ENCODE results near the gene CDC16. TPM values are rescaled to one million over a fixed set of nuclear protein-coding genes. Genes with fewer than 3 reads are reported as not detected.

Gene CDC16
- total and polyA plus RNA-seq, 2 of the 13 experiments (the other 11 are each of a cell fraction or from before 2014, with no cell fraction given), result 24.2 to 60.9 TPM

DNA sequence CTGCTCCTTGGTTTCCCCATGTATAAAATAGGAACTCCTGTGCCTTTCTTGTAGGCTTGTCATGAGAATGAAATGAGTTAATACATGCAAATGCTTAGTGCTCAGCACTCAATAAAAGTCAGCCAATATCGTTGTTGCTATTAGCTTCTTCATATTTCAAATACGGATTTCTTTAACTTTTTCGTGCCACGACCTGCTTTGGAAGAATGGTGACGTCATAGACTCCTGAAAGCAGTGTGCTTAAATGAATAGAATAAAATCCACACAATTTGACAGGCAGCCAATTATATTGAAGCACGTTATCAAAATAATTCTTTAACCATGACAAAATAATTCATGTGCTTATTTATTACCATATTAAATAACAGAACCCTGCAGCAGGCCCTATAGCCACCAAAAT lies 26.6 kb upstream of the CDC16 start (continued):
- TF ChIP-seq, protein P1, sequence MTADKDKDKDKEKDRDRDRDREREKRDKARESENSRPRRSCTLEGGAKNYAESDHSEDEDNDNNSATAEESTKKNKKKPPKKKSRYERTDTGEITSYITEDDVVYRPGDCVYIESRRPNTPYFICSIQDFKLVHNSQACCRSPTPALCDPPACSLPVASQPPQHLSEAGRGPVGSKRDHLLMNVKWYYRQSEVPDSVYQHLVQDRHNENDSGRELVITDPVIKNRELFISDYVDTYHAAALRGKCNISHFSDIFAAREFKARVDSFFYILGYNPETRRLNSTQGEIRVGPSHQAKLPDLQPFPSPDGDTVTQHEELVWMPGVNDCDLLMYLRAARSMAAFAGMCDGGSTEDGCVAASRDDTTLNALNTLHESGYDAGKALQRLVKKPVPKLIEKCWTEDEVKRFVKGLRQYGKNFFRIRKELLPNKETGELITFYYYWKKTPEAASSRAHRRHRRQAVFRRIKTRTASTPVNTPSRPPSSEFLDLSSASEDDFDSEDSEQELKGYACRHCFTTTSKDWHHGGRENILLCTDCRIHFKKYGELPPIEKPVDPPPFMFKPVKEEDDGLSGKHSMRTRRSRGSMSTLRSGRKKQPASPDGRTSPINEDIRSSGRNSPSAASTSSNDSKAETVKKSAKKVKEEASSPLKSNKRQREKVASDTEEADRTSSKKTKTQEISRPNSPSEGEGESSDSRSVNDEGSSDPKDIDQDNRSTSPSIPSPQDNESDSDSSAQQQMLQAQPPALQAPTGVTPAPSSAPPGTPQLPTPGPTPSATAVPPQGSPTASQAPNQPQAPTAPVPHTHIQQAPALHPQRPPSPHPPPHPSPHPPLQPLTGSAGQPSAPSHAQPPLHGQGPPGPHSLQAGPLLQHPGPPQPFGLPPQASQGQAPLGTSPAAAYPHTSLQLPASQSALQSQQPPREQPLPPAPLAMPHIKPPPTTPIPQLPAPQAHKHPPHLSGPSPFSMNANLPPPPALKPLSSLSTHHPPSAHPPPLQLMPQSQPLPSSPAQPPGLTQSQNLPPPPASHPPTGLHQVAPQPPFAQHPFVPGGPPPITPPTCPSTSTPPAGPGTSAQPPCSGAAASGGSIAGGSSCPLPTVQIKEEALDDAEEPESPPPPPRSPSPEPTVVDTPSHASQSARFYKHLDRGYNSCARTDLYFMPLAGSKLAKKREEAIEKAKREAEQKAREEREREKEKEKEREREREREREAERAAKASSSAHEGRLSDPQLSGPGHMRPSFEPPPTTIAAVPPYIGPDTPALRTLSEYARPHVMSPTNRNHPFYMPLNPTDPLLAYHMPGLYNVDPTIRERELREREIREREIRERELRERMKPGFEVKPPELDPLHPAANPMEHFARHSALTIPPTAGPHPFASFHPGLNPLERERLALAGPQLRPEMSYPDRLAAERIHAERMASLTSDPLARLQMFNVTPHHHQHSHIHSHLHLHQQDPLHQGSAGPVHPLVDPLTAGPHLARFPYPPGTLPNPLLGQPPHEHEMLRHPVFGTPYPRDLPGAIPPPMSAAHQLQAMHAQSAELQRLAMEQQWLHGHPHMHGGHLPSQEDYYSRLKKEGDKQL (CRISPR knock-in tag; IDR thresholded peaks at IDR 0.05; ENCODE audit: low read depth), result no peak
- no peak for TF ChIP-seq KLF11 (CRISPR knock-in tag; IDR thresholded peaks at IDR 0.05)

DNA sequence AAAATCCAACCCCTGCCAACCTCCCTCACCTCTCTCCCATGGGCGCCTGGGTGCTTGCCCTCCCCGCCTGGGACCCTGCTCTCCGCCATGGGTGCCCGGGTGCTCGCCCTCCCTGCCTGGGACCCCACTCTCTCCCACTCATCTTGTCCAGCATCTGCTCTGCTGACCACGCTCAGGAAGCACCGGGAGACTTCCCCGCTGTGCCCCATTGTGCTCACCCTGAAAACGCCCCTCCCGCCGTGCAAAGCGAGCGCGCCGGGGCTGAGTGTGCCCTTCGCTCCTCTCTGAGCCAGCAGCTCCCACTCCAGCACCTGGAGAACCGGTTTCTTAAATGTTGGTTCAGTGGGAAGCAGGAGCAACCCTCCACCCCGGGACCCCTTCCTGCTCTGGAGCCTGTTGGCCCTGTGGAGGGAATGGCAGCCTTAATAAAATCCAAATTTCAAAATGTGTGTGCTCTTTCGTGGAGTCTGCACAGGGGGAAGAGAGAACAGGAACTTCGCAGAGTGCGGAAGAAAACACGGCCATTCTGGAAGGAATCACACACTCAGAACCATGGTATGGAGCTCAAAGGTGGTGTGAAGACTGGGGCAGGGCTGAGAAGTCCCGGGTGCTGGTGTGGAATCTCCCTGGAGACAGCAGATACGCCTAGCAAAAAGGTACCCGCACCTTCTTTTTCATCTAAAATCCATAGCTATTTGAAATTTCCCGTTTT lies 23.1 kb upstream of the CDC16 start:
- no peak for DNase-seq (ENCODE audit: low spot score)

More for the DNA sequence above, 23.1 kb upstream of the CDC16 start:
- Histone ChIP-seq H3K36me3 (replicated peaks in 1 of 2; ENCODE audit: control insufficient read depth in 1 of 2, insufficient read depth in 2 of 2, low read length in 2 of 2) (no peaks in the 10 kb centered on the region), H3K9me3 (ENCODE audit: low read length) (peaks cover 11% of the 10 kb centered on the region), H3K27ac (ENCODE audit: extremely low read length, insufficient read depth, low read length) (no peak overlapping the region), H3K9ac (ENCODE audit: insufficient read depth, low read depth, low read length) (no peak overlapping the region), H3K4me2 (ENCODE audit: low read depth, low read length) (no peak overlapping the region), H3K4me3 (replicated peaks in 1 of 3; ENCODE audit: insufficient read depth in 1 of 3, low read depth in 2 of 3, low read length in 3 of 3) (no peak overlapping the region), H2AFZ (ENCODE audit: low read length) (no peak overlapping the region), H3K27me3 (ENCODE audit: control insufficient read depth in 1 of 2, insufficient read depth in 2 of 2, low read length in 2 of 2) (peaks cover 2 to 14% of the 10 kb centered on the region in 2 experiments; a peak in 3 of 5 replicates), H3K4me1 (ENCODE audit: insufficient read depth, low read length) (no peaks in the 10 kb centered on the region), H3K79me2 (ENCODE audit: insufficient read depth, low read length) (no peaks in the 10 kb centered on the region), H4K20me1 (ENCODE audit: insufficient read depth, low read length) (no peaks in the 10 kb centered on the region)
- no peak for ATAC-seq
- intact Hi-C loops (cut with micrococcal nuclease; ENCODE audit: unreplicated experiment) (no loop called here), in situ Hi-C loops (cut with HindIII; ENCODE audit: extremely low pct_ligation_motif_present, low pct_unique_long_range_greater_than_20kb) (no loop called here)
- FAIRE-seq, result no peak
- TF ChIP-seq SRY (CRISPR knock-in tag; IDR thresholded peaks at IDR 0.05) (no peak), ZNF747 (CRISPR knock-in tag; IDR thresholded peaks at IDR 0.05; ENCODE audit: borderline replicate concordance) (no peak), ZNF83 (CRISPR knock-in tag; IDR thresholded peaks at IDR 0.05; ENCODE audit: borderline replicate concordance) (no peak), SRSF4 (IDR thresholded peaks at IDR 0.05; ENCODE audit: low read depth, low read length, poor library complexity, severe bottlenecking) (no peak)
- TF ChIP-seq, protein P2, sequence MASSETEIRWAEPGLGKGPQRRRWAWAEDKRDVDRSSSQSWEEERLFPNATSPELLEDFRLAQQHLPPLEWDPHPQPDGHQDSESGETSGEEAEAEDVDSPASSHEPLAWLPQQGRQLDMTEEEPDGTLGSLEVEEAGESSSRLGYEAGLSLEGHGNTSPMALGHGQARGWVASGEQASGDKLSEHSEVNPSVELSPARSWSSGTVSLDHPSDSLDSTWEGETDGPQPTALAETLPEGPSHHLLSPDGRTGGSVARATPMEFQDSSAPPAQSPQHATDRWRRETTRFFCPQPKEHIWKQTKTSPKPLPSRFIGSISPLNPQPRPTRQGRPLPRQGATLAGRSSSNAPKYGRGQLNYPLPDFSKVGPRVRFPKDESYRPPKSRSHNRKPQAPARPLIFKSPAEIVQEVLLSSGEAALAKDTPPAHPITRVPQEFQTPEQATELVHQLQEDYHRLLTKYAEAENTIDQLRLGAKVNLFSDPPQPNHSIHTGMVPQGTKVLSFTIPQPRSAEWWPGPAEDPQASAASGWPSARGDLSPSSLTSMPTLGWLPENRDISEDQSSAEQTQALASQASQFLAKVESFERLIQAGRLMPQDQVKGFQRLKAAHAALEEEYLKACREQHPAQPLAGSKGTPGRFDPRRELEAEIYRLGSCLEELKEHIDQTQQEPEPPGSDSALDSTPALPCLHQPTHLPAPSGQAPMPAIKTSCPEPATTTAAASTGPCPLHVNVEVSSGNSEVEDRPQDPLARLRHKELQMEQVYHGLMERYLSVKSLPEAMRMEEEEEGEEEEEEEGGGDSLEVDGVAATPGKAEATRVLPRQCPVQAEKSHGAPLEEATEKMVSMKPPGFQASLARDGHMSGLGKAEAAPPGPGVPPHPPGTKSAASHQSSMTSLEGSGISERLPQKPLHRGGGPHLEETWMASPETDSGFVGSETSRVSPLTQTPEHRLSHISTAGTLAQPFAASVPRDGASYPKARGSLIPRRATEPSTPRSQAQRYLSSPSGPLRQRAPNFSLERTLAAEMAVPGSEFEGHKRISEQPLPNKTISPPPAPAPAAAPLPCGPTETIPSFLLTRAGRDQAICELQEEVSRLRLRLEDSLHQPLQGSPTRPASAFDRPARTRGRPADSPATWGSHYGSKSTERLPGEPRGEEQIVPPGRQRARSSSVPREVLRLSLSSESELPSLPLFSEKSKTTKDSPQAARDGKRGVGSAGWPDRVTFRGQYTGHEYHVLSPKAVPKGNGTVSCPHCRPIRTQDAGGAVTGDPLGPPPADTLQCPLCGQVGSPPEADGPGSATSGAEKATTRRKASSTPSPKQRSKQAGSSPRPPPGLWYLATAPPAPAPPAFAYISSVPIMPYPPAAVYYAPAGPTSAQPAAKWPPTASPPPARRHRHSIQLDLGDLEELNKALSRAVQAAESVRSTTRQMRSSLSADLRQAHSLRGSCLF (CRISPR knock-in tag; IDR thresholded peaks at IDR 0.05; ENCODE audit: borderline replicate concordance), result no peak
- WGBS (ENCODE audit: low lambda C conversion rate), result 30% methylated on average over 15 of the region's 26 CpGs
- POLR2A ChIA-PET, result no interaction called here
- CTCF ChIA-PET (ENCODE audit: low intra/inter-chr PET ratio, low total read pairs), result no interaction called here
- BruUV-seq (replicated peaks), result no TSS peak
